SKM-1 treated with dmso at 0.1 percent for 144 hours (cell line): Measurements from ENCODE around the gene SYDE2.
"Not testable (repeated sequence)": the region's sequence is repeated elsewhere in the genome, so short reads cannot be mapped to it uniquely, and the experiment has no call there.

Experiments used
- DNase-seq: peaks from one replicate; lab custom pipeline; 2025; ENCODE audit not compliant: unreplicated experiment; lab: John Stamatoyannopoulos, UW

Gene SYDE2

GRCh38 chr1:85171721-85172120 is 29.1 kb downstream of the SYDE2 start:
- no peak for DNase-seq

- no peak for DNase-seq
Measured at GRCh38 chr1:85168884-85169283, 31.9 kb downstream of the SYDE2 start.

- no peak for DNase-seq
Measured at GRCh38 chr1:85166351-85166750, 34.5 kb downstream of the SYDE2 start.

GRCh38 chr1:85158910-85159309 is 41.9 kb downstream of the SYDE2 start:
- no peak for DNase-seq

GRCh38 chr1:85157436-85157835 is 43.4 kb downstream of the SYDE2 start:
- no peak for DNase-seq

GRCh38 chr1:85153149-85153891 is 47.5 kb downstream of the SYDE2 start:
- DNase-seq: no peak

- DNase-seq: no peak
Measured at GRCh38 chr1:85151446-85151845, 49.4 kb downstream of the SYDE2 start.

- DNase-seq: no peak
Measured at GRCh38 chr1:85149805-85150204, 51.0 kb downstream of the SYDE2 start.

GRCh38 chr1:85148524-85149250 is 52.1 kb downstream of the SYDE2 start:
- no peak for DNase-seq

- DNase-seq: no peak
Measured at GRCh38 chr1:85146972-85147359, 53.9 kb downstream of the SYDE2 start.

- not testable (repeated sequence) for DNase-seq
Measured at GRCh38 chr1:85146298-85146971, 54.4 kb downstream of the SYDE2 start.

- no peak for DNase-seq
Measured at GRCh38 chr1:85144351-85144750, 56.5 kb downstream of the SYDE2 start.

- no peak for DNase-seq
Measured at GRCh38 chr1:85142753-85143152, 58.1 kb downstream of the SYDE2 start.

GRCh38 chr1:85138439-85138838 is 62.4 kb downstream of the SYDE2 start:
- DNase-seq: not testable (repeated sequence)

GRCh38 chr1:85137660-85138059 is 63.2 kb downstream of the SYDE2 start:
- no peak for DNase-seq

- no peak for DNase-seq
Measured at GRCh38 chr1:85135392-85135798, 65.4 kb downstream of the SYDE2 start.

GRCh38 chr1:85134583-85135391 is 66.0 kb downstream of the SYDE2 start:
- DNase-seq: peak; percentile 35

- no peak for DNase-seq
Measured at GRCh38 chr1:85133565-85134159, 67.2 kb downstream of the SYDE2 start.

- DNase-seq: no peak
Measured at GRCh38 chr1:85132078-85132720, 68.6 kb downstream of the SYDE2 start.

GRCh38 chr1:85128316-85128715 is 72.5 kb downstream of the SYDE2 start:
- DNase-seq: no peak
